Calu3 (cell line): ENCODE results near the gene C2orf78. TPM values are rescaled to one million over a fixed set of nuclear protein-coding genes. Genes with fewer than 3 reads are reported as not detected.

Experiments
- BruUV-seq: library from RNA; stranded (reverse); fragments of 400-500 nt; replicated peaks from 2 replicates; lab custom pipeline; 2021; lab: Mats Ljungman, UMichigan
- CTCF ChIA-PET: fragments of 300-600 bp; sonication (Branson Sonifier 250); formaldehyde crosslinking; loops from one replicate; lab custom pipeline; 2022; ENCODE audit warnings: antibody characterized with exemption; lab: Charles Lee
- DNase-seq: peaks from one replicate; pipeline ENCODE4 v3.0.0; 2022
- H3K27ac Mint-ChIP-seq: one replicate; pipeline ENCODE4 v1.8.0; 2022; ENCODE audit warnings: mixed read lengths; ENCODE audit not compliant: unreplicated experiment
- H3K27me3 Mint-ChIP-seq: one replicate; pipeline ENCODE4 v1.8.0; 2022; ENCODE audit warnings: mixed read lengths; ENCODE audit not compliant: unreplicated experiment
- H3K36me3 Mint-ChIP-seq: one replicate; pipeline ENCODE4 v1.8.0; 2022; ENCODE audit warnings: mild to moderate bottlenecking, moderate library complexity, mixed read lengths; ENCODE audit not compliant: insufficient read depth, unreplicated experiment
- H3K4me1 Mint-ChIP-seq: one replicate; pipeline ENCODE4 v1.8.0; 2022; ENCODE audit warnings: mild to moderate bottlenecking, low read depth, mixed read lengths; ENCODE audit not compliant: unreplicated experiment
- H3K4me3 Mint-ChIP-seq: one replicate; pipeline ENCODE4 v1.8.0; 2022; ENCODE audit warnings: mild to moderate bottlenecking, low read depth, moderate library complexity, mixed read lengths; ENCODE audit not compliant: unreplicated experiment
- H3K9me3 Mint-ChIP-seq: one replicate; pipeline ENCODE4 v1.8.0; 2022; ENCODE audit warnings: low read depth, mixed read lengths; ENCODE audit not compliant: unreplicated experiment
- intact Hi-C: fragments of 100-400 bp; cut with micrococcal nuclease; formaldehyde crosslinking; loops from one replicate; pipeline ENCODE4 v1.10.0; 2022; ENCODE audit not compliant: unreplicated experiment
- total RNA-seq: library from RNA; stranded (reverse); gene quantifications from 2 replicates; pipeline ENCODE4 v1.2.3, GENCODE V29; 2022
- TF ChIP-seq, protein P1 (sequence below): fragments of 200-600 bp; IDR thresholded peaks from one replicate; pipeline ENCODE4 v1.8.0; 2022; ENCODE audit warnings: antibody characterized with exemption; ENCODE audit not compliant: unreplicated experiment

C2orf78 gene
- total RNA-seq, 1 experiment from 2014 or later, result not detected

DNA sequence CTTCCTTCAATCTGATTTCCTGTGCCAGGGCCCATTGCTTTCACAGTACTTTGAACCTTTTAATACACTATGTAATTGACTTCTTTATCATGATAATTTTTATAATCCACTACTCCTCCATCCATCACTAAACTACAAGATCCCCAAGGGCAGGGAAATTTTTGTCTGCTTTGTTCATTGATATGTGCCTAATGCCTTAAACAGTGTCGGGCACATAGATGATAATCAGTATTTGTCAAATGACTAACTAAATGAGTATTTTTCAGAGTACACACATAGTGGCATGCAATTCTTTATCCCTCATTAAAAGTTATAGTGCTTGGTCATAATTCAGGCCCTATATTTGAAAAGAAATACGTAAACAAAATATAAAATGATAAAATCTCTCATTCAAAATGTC is 39.4 kb downstream of the C2orf78 start:
- intact Hi-C loops, result no loop called here
- H3K36me3 Mint-ChIP-seq, result peaks cover under 1% of the 10 kb centered on the region
- no peak overlapping the region for H3K27ac Mint-ChIP-seq
- TF ChIP-seq, protein P1, sequence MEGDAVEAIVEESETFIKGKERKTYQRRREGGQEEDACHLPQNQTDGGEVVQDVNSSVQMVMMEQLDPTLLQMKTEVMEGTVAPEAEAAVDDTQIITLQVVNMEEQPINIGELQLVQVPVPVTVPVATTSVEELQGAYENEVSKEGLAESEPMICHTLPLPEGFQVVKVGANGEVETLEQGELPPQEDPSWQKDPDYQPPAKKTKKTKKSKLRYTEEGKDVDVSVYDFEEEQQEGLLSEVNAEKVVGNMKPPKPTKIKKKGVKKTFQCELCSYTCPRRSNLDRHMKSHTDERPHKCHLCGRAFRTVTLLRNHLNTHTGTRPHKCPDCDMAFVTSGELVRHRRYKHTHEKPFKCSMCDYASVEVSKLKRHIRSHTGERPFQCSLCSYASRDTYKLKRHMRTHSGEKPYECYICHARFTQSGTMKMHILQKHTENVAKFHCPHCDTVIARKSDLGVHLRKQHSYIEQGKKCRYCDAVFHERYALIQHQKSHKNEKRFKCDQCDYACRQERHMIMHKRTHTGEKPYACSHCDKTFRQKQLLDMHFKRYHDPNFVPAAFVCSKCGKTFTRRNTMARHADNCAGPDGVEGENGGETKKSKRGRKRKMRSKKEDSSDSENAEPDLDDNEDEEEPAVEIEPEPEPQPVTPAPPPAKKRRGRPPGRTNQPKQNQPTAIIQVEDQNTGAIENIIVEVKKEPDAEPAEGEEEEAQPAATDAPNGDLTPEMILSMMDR, result no peak
- peaks cover 6% of the 10 kb centered on the region for H3K4me1 Mint-ChIP-seq
- CTCF ChIA-PET, result interaction anchor here (1.0 to 1.4 kb wide), 6 partner anchors 86 to 511 kb away, joined by 3 to 6 read pairs (median 4); partner anchors contain the start of gene BOLA3
- DNase-seq, result no peak
- H3K9me3 Mint-ChIP-seq, result no peaks in the 10 kb centered on the region
- no peak overlapping the region for H3K4me3 Mint-ChIP-seq
- no TSS peak for BruUV-seq
- peaks cover 20% of the 10 kb centered on the region for H3K27me3 Mint-ChIP-seq

DNA sequence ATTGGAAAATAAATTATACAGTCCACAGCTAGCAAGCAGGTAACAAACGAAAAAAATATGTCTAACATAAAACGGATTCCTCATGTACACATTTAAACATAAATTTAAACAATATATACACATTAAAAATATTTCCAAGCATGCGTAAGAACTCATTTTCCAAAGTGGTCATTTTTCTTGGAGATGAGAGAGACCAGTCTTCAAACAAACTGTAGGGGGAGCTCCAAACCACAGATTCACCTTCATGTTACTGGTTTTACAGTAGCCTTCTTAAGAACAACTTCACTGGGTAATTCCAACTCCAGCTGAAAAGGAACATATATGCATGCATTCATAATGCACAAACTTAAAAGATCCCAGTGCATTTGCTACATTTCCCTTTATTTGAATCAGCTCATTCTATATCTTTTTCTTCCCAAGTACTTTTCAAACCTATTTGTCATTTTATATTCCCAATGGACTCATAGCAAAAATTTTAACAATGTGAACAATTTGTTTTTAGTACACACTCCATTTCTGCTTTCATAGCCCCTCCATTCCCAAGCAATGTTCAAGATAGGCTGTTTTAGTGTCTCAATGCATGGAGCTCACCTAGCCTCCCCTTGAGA is 40.0 kb downstream of the C2orf78 start:
- Mint-ChIP-seq H3K4me1 (peaks cover 6% of the 10 kb centered on the region), H3K27ac (no peak overlapping the region), H3K9me3 (no peaks in the 10 kb centered on the region), H3K27me3 (peaks cover 20% of the 10 kb centered on the region), H3K4me3 (no peak overlapping the region), H3K36me3 (peaks cover 7% of the 10 kb centered on the region)
- TF ChIP-seq, protein P1, result peak; percentile 66
- intact Hi-C loops, result no loop called here
- CTCF ChIA-PET, result interaction anchor here (1.0 to 1.4 kb wide), 6 partner anchors 85 to 511 kb away, joined by 3 to 6 read pairs (median 4); partner anchors contain the start of gene BOLA3
- BruUV-seq, result no TSS peak
- DNase-seq, result peak; percentile 46

DNA sequence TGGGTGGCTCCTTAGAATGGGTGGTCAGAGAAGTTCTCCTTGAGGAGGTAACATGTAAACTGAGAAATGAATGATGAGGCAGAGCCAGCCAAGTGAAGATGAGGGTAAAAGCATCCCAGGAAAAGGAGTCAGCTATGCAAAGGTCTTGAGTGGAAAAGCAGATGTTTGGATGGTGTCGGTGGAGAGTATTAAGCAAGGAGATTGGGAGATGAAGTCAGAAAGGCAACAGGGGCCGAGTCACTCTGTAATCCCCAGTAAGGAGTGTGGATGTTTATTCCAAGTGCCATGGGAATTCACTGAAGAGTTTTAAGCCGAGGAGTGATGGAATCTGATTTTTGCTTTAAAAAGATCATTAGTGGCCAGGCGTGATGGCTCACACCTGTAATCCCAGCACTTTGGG is 41.4 kb downstream of the C2orf78 start:
- intact Hi-C loops, result no loop called here
- no peak overlapping the region for H3K27ac Mint-ChIP-seq
- CTCF ChIA-PET, result no interaction called here
- DNase-seq, result no peak
- H3K36me3 Mint-ChIP-seq, result peaks cover 17% of the 10 kb centered on the region
- no peaks in the 10 kb centered on the region for H3K9me3 Mint-ChIP-seq
- no TSS peak for BruUV-seq
- TF ChIP-seq, protein P1, result no peak
- H3K27me3 Mint-ChIP-seq, result peaks cover 16% of the 10 kb centered on the region
- H3K4me3 Mint-ChIP-seq, result no peak overlapping the region
- peaks cover 17% of the 10 kb centered on the region for H3K4me1 Mint-ChIP-seq

DNA sequence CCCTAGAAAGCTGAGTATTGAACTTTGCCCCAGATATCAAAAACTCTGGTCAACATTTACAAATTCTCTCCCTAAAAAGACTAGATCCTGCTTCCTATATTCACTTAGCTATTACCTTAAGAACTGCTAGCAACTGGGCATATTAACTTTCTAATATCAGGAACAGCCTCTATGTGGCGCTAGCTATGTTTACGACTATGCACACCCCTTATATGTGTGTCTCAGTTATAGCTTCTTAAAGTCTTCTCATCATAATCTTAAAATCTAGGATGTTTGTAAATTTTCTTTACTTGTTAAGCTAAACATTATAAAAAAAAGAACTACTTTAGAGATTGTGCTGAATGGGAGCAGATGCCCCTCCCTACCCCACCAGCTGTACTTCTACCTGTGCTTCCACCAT is 43.0 kb downstream of the C2orf78 start:
- CTCF ChIA-PET, result interaction anchor here (0.8 to 1.2 kb wide), 5 partner anchors 154 to 324 kb away, joined by 3 to 5 read pairs (median 4); partner anchors contain the start of gene BOLA3
- H3K27me3 Mint-ChIP-seq, result no peaks in the 10 kb centered on the region
- intact Hi-C loops, result no loop called here
- H3K9me3 Mint-ChIP-seq, result no peaks in the 10 kb centered on the region
- H3K4me3 Mint-ChIP-seq, result no peak overlapping the region
- no peak for DNase-seq
- H3K36me3 Mint-ChIP-seq, result peaks cover 17% of the 10 kb centered on the region
- H3K4me1 Mint-ChIP-seq, result peaks cover 24% of the 10 kb centered on the region
- no peak overlapping the region for H3K27ac Mint-ChIP-seq
- TF ChIP-seq, protein P1, result no peak
- BruUV-seq, result no TSS peak
